Measurements from ENCODE around the gene TENM3. TPM values are rescaled to one million over a fixed set of nuclear protein-coding genes. Genes with fewer than 3 reads are reported as not detected.

Gene TENM3
- total RNA-seq, 1 donor from 2014 or later, result 11.0 TPM

DNA sequence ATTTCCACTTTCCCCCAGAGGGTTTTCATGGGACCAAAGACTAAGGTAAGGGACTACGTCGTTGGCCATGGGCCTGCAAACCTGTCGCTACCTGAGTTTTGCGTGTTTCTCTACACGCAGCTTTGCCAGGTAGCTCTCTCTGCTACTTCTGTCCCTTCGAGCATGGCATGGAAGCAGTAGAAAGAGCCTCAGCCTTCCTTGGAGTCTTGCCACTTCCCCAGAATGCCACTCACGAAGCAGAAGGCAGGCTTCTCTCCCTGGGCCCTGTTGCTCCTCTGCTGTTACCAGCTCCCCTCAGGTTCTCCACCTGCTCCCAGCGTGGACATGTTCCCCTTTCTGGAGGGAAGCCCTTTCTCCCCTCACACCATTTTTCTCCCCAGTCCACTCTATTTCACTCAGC lies 381.1 kb downstream of the TENM3 start:
- Histone ChIP-seq H3K27me3 (no peaks in the 10 kb centered on the region), H3K4me3 (no peak overlapping the region), H3K4me1 (no peaks in the 10 kb centered on the region), H3K27ac (no peak overlapping the region), H3K36me3 (no peaks in the 10 kb centered on the region), H3K9me3 (no peaks in the 10 kb centered on the region)
- DNase-seq (ENCODE audit: extremely low spot score in 2 of 2), result no peak
- TF ChIP-seq, protein P1, sequence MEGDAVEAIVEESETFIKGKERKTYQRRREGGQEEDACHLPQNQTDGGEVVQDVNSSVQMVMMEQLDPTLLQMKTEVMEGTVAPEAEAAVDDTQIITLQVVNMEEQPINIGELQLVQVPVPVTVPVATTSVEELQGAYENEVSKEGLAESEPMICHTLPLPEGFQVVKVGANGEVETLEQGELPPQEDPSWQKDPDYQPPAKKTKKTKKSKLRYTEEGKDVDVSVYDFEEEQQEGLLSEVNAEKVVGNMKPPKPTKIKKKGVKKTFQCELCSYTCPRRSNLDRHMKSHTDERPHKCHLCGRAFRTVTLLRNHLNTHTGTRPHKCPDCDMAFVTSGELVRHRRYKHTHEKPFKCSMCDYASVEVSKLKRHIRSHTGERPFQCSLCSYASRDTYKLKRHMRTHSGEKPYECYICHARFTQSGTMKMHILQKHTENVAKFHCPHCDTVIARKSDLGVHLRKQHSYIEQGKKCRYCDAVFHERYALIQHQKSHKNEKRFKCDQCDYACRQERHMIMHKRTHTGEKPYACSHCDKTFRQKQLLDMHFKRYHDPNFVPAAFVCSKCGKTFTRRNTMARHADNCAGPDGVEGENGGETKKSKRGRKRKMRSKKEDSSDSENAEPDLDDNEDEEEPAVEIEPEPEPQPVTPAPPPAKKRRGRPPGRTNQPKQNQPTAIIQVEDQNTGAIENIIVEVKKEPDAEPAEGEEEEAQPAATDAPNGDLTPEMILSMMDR (IDR thresholded peaks at IDR 0.05), result no peak
- TF ChIP-seq POLR2AphosphoS5 (IDR thresholded peaks at IDR 0.05; ENCODE audit: insufficient read depth in 1 of 2, low read depth in 1 of 2), result no peak
- no peak for TF ChIP-seq POLR2A (IDR thresholded peaks at IDR 0.05)
- intact Hi-C loops (cut with DNase I), result no loop called here

DNA sequence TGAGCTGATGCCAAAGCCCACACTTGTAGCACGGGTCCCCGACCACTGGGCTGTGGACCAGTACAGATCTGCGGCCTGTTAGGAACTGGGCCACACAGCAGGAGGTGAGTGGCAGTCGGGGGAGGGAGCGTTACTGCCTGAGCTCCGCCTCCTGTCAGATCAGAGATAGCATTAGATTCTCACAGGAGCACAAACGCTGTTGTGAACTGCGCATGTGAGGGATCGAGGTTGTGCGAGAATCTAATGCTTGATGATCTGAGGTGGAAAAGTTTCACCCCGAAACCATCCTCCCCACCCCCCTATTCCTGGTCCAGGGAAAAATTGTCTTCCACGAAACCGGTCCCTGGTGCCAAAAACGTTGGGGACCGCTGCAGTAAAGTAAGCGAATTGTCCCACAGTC lies 382.0 kb downstream of the TENM3 start:
- H3K27ac ChIP-seq, result no peak overlapping the region
- no peak for TF ChIP-seq POLR2A (IDR thresholded peaks at IDR 0.05)
- TF ChIP-seq, protein P1 (IDR thresholded peaks at IDR 0.05), result no peak
- no peak for TF ChIP-seq POLR2AphosphoS5 (IDR thresholded peaks at IDR 0.05; ENCODE audit: insufficient read depth in 1 of 2, low read depth in 1 of 2)
- H3K9me3 ChIP-seq, result no peaks in the 10 kb centered on the region
- no peak for DNase-seq (ENCODE audit: extremely low spot score in 2 of 2)
- intact Hi-C loops (cut with DNase I), result no loop called here
- H3K36me3 ChIP-seq, result no peaks in the 10 kb centered on the region
- no peak overlapping the region for H3K4me3 ChIP-seq
- H3K27me3 ChIP-seq, result no peaks in the 10 kb centered on the region
- H3K4me1 ChIP-seq, result no peaks in the 10 kb centered on the region

DNA sequence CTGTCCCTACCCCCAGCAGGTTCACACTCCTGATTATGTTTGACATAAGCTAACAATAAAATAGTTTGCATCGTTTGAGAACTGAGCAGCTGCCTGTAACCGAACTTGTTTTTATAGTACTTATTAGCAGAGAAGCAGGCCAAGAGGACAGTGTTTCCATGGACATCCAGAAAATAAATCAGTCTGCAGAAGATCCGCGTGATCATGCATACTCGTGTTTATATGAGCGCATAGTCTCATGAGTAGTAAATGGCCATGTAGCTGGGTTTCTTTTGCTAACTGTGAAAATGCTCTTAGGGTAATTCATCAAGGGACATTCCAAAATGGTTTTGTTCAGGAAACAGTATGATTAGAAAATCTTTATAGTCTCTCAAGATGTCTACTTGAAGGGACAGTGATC lies 384.8 kb downstream of the TENM3 start:
- intact Hi-C loops (cut with DNase I), result no loop called here
- H3K36me3 ChIP-seq, result no peaks in the 10 kb centered on the region
- DNase-seq (ENCODE audit: extremely low spot score in 2 of 2), result no peak
- no peaks in the 10 kb centered on the region for H3K9me3 ChIP-seq
- no peaks in the 10 kb centered on the region for H3K27me3 ChIP-seq
- H3K4me1 ChIP-seq, result no peaks in the 10 kb centered on the region
- H3K4me3 ChIP-seq, result no peak overlapping the region
- H3K27ac ChIP-seq, result peak overlapping the region; percentile 25
- TF ChIP-seq, protein P1 (IDR thresholded peaks at IDR 0.05), result no peak
- peak in 1 of 2 donors; percentile 49 for TF ChIP-seq POLR2AphosphoS5 (IDR thresholded peaks at IDR 0.05; ENCODE audit: insufficient read depth in 1 of 2, low read depth in 1 of 2)

DNA sequence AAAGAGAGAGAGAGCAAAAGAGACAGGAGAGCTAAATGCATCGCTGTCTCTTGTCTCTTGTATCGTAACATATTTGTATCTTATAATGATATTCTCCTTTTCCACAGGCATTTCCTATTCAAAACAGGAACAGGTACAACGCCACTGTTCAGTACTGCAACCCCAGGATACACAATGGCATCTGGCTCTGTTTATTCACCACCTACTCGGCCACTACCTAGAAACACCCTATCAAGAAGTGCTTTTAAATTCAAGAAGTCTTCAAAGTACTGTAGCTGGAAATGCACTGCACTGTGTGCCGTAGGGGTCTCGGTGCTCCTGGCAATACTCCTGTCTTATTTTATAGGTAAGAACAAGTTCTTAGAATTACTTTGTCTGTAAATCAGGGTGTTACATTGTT lies 385.3 kb downstream of the TENM3 start:
- Histone ChIP-seq H3K4me3 (no peak overlapping the region), H3K27me3 (no peaks in the 10 kb centered on the region), H3K27ac (no peak overlapping the region), H3K9me3 (no peaks in the 10 kb centered on the region), H3K4me1 (no peaks in the 10 kb centered on the region), H3K36me3 (no peaks in the 10 kb centered on the region)
- intact Hi-C loops (cut with DNase I), result no loop called here
- no peak for DNase-seq (ENCODE audit: extremely low spot score in 2 of 2)
- TF ChIP-seq POLR2A (IDR thresholded peaks at IDR 0.05), result no peak
- TF ChIP-seq POLR2AphosphoS5 (IDR thresholded peaks at IDR 0.05; ENCODE audit: insufficient read depth in 1 of 2, low read depth in 1 of 2), result no peak
- TF ChIP-seq, protein P1 (IDR thresholded peaks at IDR 0.05), result no peak

DNA sequence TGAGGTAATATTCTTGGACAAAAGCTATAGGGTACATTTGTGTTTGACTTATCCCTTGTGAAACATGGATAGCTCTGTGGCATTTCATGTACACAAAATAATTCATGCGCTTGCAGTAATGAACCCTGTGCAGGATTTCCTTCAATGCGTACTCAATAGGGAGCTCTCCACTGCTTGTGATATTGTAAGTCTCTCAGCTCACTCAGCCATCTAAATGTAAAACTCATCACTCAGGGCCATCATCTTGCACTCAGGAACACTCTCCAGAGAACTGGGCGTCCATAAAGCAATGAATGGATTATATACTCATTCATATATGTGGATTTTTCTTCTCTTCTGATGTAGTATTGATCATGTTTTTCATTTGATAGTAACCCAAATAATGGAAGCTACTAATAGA lies 385.9 kb downstream of the TENM3 start:
- DNase-seq (ENCODE audit: extremely low spot score in 2 of 2), result no peak
- H3K27ac ChIP-seq, result no peak overlapping the region
- no peak for TF ChIP-seq POLR2AphosphoS5 (IDR thresholded peaks at IDR 0.05; ENCODE audit: insufficient read depth in 1 of 2, low read depth in 1 of 2)
- TF ChIP-seq, protein P1 (IDR thresholded peaks at IDR 0.05), result no peak
- TF ChIP-seq POLR2A (IDR thresholded peaks at IDR 0.05), result no peak
- intact Hi-C loops (cut with DNase I), result no loop called here
- no peaks in the 10 kb centered on the region for H3K36me3 ChIP-seq
- no peaks in the 10 kb centered on the region for H3K27me3 ChIP-seq
- H3K4me3 ChIP-seq, result no peak overlapping the region
- no peaks in the 10 kb centered on the region for H3K4me1 ChIP-seq
- no peaks in the 10 kb centered on the region for H3K9me3 ChIP-seq

Measured in vagina (tissue), 2 donors.